Stimulated activated CD4-positive, alpha-beta T cell treated with anti-CD3 and anti-CD28 coated beads, Interleukin-4, amount 100 ng/mL, for 4 hours (primary cell): ENCODE measurements around the gene SMTNL2.
"Not testable (repeated sequence)": the region's sequence is repeated elsewhere in the genome, so short reads cannot be mapped to it uniquely, and the experiment has no call there.

ENCODE experiments used
- DNase-seq, 2 experiments: peaks; one replicate each; pipeline ENCODE4 v3.0.0-alpha.2; 2020

The SMTNL2 gene

GRCh38 chr17:4562015-4562969 is 22.0 kb upstream of the SMTNL2 start:
- DNase-seq, result no peak

- peak; percentile 37 for DNase-seq
Measured at GRCh38 chr17:4565209-4566141, 18.9 kb upstream of the SMTNL2 start.

GRCh38 chr17:4566785-4567184 is 17.5 kb upstream of the SMTNL2 start:
- peak in 1 of 2 experiments; percentile 22 for DNase-seq

- DNase-seq, result no peak
Measured at GRCh38 chr17:4569591-4569990, 14.7 kb upstream of the SMTNL2 start.

- no peak for DNase-seq
Measured at GRCh38 chr17:4572131-4572530, 12.2 kb upstream of the SMTNL2 start.

GRCh38 chr17:4573115-4573514 is 11.2 kb upstream of the SMTNL2 start:
- no peak for DNase-seq

- DNase-seq, result peak; percentile 58 to 80
Measured at GRCh38 chr17:4573669-4574068, 10.7 kb upstream of the SMTNL2 start.

- no peak for DNase-seq
Measured at GRCh38 chr17:4574448-4575045, 9.8 kb upstream of the SMTNL2 start.

GRCh38 chr17:4576161-4576558 is 8.2 kb upstream of the SMTNL2 start:
- no peak for DNase-seq

GRCh38 chr17:4576729-4577322 is 7.5 kb upstream of the SMTNL2 start:
- DNase-seq, result no peak

- DNase-seq, result no peak
Measured at GRCh38 chr17:4577386-4577993, 6.8 kb upstream of the SMTNL2 start.

- not testable (repeated sequence) for DNase-seq
Measured at GRCh38 chr17:4578349-4578748, 6.0 kb upstream of the SMTNL2 start.

- DNase-seq, result no peak
Measured at GRCh38 chr17:4579678-4580077, 4.7 kb upstream of the SMTNL2 start.

GRCh38 chr17:4580291-4580690 is 4.0 kb upstream of the SMTNL2 start:
- no peak for DNase-seq

- no peak for DNase-seq
Measured at GRCh38 chr17:4582101-4582501, 2.2 kb upstream of the SMTNL2 start.

GRCh38 chr17:4582691-4583090 is 1.6 kb upstream of the SMTNL2 start:
- DNase-seq, result no peak

GRCh38 chr17:4583206-4583605 is 1.1 kb upstream of the SMTNL2 start:
- no peak for DNase-seq

- no peak for DNase-seq
Measured at GRCh38 chr17:4583782-4584100, 588 bp upstream of the SMTNL2 start.

- DNase-seq, result no peak
Measured at GRCh38 chr17:4584917-4585637, 748 bp downstream of the SMTNL2 start.

- no peak for DNase-seq
Measured at GRCh38 chr17:4585638-4585994, 1.3 kb downstream of the SMTNL2 start.

GRCh38 chr17:4586043-4586442 is 1.7 kb downstream of the SMTNL2 start:
- no peak for DNase-seq

- no peak for DNase-seq
Measured at GRCh38 chr17:4587195-4587594, 2.9 kb downstream of the SMTNL2 start.
